HCT116 (cell line): ENCODE measurements around the gene POP4.

Source experiments
- CEBPB ChIP-seq: IDR thresholded peaks from 2 replicates; pipeline ENCODE4 v1.6.1; 2012; ENCODE audit warnings: low read depth
- CTCF ChIP-seq, 3 experiments: fragments of 200-600 bp in 1 of 3; sonication (generic) in 1 of 3; IDR thresholded peaks in 2 of 3; conservative IDR thresholded peaks in 1 of 3; 2 replicates each; pipeline ENCODE4 v1.5.1; 2012 to 2017; ENCODE audit warnings: low read depth in 2 of 3, low read length in 2 of 3, antibody characterized with exemption in 1 of 3, borderline replicate concordance in 1 of 3, control low read depth in 1 of 3, mild to moderate bottlenecking in 1 of 3, mixed read lengths in 1 of 3, mixed run types in 1 of 3, moderate library complexity in 1 of 3; ENCODE audit not compliant: insufficient read depth in 1 of 3
- POLR2A ChIP-seq: IDR thresholded peaks from 2 replicates; pipeline ENCODE4 v1.7.0; 2011; ENCODE audit warnings: borderline replicate concordance; ENCODE audit not compliant: insufficient read depth, insufficient read length; ENCODE audit errors: extremely low read depth
- POLR2AphosphoS5 ChIP-seq: IDR thresholded peaks from 2 replicates; pipeline ENCODE4 v1.6.1; 2011; ENCODE audit warnings: mild to moderate bottlenecking, low read depth, low read length, moderate library complexity
- SRF ChIP-seq: IDR thresholded peaks from 2 replicates; pipeline ENCODE4 v1.6.1; 2012; ENCODE audit warnings: low read depth
- ZFX ChIP-seq: fragments of 450-650 bp; IDR thresholded peaks from 2 replicates; pipeline ENCODE4 v1.6.1; 2017

GRCh38 chr19:29635963-29636362 lies 29.9 kb downstream of the POP4 start:
- TF ChIP-seq CTCF (IDR thresholded peaks at IDR 0.05 in 2 of 3, conservative IDR thresholded peaks at IDR 0.05 in 1 of 3; ENCODE audit: borderline replicate concordance in 1 of 3, insufficient read depth in 1 of 3, low read depth in 2 of 3, low read length in 2 of 3) (no peak), CEBPB (no peak), POLR2A (no peak), POLR2AphosphoS5 (no peak), ZFX (no peak), SRF (no peak)
